BE2C (cell line): ENCODE results near the gene CFAP65.

Source experiments
- DNase-seq: peaks from one replicate; pipeline ENCODE4 v3.0.0-alpha.2; 2020
- H3K27me3 ChIP-seq: fragments of 250-450 bp; sonication (Bioruptor Pico); 2 replicates; pipeline ENCODE4 v1.5.1; 2020; ENCODE audit warnings: mild to moderate bottlenecking
- H3K36me3 ChIP-seq: fragments of 250-450 bp; sonication (Bioruptor Pico); 2 replicates; pipeline ENCODE4 v1.5.1; 2020; ENCODE audit warnings: mild to moderate bottlenecking
- H3K4me1 ChIP-seq: fragments of 250-450 bp; sonication (Bioruptor Pico); 2 replicates; pipeline ENCODE4 v1.5.1; 2020
- H3K4me3 ChIP-seq: 2 replicates; pipeline ENCODE4 v1.5.1; 2011; ENCODE audit warnings: low read depth, low read length
- H3K9me3 ChIP-seq: fragments of 250-450 bp; sonication (Bioruptor Pico); 2 replicates; pipeline ENCODE4 v1.5.1; 2020
- TF ChIP-seq, protein P1 (sequence below): IDR thresholded peaks from 2 replicates; pipeline ENCODE4 v1.5.1; 2012; ENCODE audit warnings: mild to moderate bottlenecking, low read depth, low read length

Gene CFAP65

DNA sequence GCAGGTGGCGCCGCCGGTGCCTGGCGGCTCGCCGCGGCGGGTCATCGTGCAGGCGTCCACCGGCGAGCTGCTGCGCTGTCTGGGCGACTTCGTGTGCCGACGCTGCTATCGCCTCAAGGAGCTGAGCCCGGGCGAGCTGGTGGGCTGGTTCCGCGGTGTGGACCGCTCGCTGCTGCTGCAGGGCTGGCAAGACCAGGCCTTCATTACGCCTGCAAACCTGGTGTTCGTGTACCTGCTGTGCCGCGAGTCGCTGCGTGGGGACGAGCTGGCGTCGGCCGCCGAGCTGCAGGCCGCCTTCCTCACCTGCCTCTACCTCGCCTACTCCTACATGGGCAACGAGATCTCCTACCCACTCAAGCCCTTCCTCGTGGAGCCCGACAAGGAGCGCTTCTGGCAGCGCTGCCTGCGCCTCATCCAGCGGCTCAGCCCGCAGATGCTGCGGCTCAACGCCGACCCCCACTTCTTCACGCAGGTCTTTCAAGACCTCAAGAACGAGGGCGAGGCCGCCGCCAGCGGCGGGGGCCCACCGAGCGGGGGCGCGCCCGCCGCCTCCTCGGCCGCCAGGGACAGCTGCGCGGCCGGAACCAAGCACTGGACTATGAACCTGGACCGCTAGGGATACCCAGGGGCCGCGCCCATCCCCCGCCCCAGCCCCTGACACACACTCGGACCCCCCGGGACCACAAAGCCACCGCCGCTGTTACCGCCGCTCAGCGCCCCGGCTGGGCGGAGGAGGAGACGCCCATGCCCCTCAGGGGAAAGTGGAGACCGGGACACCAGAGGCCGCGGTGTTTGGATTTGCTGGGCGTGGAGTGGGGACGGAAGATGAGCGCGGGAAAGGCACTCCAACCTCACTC is 80.8 kb downstream of the CFAP65 start:
- Histone ChIP-seq H3K27me3 (no peaks in the 10 kb centered on the region), H3K36me3 (peaks cover 7% of the 10 kb centered on the region; the same call in 1 of the 2 replicates), H3K9me3 (no peaks in the 10 kb centered on the region), H3K4me3 (peak overlapping the region; percentile 72), H3K4me1 (peaks cover 7% of the 10 kb centered on the region)
- peak; percentile 54 for DNase-seq
- TF ChIP-seq, protein P1, sequence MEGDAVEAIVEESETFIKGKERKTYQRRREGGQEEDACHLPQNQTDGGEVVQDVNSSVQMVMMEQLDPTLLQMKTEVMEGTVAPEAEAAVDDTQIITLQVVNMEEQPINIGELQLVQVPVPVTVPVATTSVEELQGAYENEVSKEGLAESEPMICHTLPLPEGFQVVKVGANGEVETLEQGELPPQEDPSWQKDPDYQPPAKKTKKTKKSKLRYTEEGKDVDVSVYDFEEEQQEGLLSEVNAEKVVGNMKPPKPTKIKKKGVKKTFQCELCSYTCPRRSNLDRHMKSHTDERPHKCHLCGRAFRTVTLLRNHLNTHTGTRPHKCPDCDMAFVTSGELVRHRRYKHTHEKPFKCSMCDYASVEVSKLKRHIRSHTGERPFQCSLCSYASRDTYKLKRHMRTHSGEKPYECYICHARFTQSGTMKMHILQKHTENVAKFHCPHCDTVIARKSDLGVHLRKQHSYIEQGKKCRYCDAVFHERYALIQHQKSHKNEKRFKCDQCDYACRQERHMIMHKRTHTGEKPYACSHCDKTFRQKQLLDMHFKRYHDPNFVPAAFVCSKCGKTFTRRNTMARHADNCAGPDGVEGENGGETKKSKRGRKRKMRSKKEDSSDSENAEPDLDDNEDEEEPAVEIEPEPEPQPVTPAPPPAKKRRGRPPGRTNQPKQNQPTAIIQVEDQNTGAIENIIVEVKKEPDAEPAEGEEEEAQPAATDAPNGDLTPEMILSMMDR: no peak

DNA sequence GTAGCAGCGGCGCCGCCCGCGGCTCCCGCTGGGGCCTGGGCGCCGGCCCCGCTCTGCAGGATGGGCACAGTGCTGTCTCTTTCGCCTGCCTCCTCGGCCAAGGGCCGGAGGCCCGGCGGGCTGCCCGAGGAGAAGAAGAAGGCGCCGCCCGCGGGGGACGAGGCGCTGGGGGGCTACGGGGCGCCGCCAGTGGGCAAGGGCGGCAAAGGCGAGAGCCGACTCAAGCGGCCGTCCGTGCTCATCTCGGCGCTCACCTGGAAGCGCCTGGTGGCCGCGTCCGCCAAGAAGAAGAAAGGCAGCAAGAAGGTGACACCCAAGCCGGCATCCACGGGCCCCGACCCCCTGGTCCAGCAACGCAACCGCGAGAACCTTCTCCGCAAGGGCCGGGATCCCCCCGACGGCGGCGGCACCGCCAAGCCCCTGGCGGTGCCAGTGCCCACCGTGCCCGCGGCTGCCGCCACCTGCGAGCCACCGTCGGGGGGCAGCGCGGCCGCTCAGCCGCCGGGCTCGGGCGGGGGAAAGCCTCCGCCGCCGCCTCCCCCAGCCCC is 81.5 kb downstream of the CFAP65 start:
- Histone ChIP-seq H3K27me3 (no peaks in the 10 kb centered on the region), H3K36me3 (peaks cover 7% of the 10 kb centered on the region; the same call in 1 of the 2 replicates), H3K4me1 (peaks cover 14% of the 10 kb centered on the region), H3K9me3 (no peaks in the 10 kb centered on the region), H3K4me3 (peak overlapping the region; percentile 72)
- TF ChIP-seq, protein P1: no peak
- no peak for DNase-seq

DNA sequence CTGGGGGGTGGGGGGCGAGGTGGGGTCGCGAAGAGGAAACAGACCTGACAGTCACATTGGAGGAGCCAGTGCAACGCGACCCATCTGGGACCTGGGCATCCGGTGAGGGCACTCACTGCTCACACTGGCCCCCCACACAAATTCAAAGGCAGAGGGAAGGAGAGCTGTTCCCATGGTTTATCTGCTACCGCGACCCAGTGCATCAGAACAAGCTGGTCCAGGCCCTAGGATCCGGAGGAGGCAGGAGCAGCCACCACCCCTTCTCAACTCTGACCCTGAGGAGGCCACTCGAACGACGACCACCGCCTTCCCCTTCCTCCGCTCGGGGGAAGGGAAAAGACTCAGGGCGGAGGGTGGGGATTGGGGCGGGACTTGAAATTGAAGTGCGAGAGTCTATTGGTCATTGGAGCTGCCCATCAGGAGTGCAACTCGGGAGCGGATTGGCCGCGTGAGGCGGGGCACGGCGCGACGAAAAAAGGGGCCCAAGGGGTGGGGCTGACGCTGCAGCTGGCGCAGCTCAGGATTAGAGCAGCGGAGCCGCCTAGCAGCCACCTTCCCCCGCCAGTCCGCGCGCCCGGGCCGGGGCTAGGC is 82.1 kb downstream of the CFAP65 start, which contains the start of gene CDK5R2:
TSS of gene CDK5R2 (plus strand) at position 526 of the 591 bp plus-strand sequence. CDS start 155 bp downstream, outside the sequence.
- peak; percentile 98 for DNase-seq
- Histone ChIP-seq H3K4me3 (peak within 1 kb of the TSS; percentile 72), H3K4me1 (peaks cover 9% of the 10 kb centered on the region), H3K9me3 (no peaks in the 10 kb centered on the region), H3K36me3 (peaks cover 3% of the 10 kb centered on the region; the same call in 1 of the 2 replicates), H3K27me3 (no peaks in the 10 kb centered on the region)
- TF ChIP-seq, protein P1: no peak

DNA sequence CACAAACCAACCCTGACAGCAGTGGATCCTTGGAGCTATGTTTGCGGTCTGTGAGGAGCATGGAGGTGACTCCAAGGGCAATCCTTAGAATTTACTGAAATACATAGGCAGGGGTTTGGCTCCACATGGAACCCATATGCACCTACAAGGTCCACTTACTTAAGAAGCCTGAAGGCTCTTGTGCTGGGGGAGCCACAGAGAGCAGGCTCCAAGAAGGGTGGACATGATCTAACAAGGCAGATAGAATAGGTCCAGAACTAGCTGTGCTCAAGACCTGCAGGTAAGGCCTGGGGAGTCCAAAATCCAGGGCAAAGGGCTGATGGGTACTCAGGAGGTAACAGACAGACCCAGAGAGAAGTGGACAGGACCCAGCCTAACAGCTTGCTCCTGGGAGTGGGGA is 83.0 kb downstream of the CFAP65 start:
- TF ChIP-seq, protein P1: no peak
- no peaks in the 10 kb centered on the region for H3K27me3 ChIP-seq
- H3K36me3 ChIP-seq: peaks cover 3% of the 10 kb centered on the region; the same call in 1 of the 2 replicates
- no peak for DNase-seq
- H3K4me3 ChIP-seq: peak overlapping the region; percentile 72; the same call in 1 of the 2 replicates
- H3K4me1 ChIP-seq: peaks cover 8% of the 10 kb centered on the region
- H3K9me3 ChIP-seq: no peaks in the 10 kb centered on the region

DNA sequence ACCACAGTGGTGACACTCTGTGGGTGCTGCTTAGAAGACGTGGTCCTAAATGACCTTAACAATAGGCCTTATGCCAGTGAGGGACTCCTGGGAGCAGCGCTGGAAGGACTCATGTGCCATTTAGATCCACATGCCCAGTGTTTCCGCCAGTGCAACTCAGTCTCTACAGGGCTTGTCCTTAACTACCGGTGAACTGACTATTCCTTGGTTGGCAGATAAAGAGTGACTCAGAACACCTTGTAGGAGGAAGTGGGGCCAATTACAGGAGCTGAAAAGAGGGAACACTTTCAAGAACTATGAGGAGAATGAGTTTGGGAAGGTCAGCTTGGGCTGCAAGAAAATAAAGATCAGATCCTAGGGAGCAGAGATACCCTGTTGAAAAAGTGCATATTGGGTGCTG is 83.6 kb downstream of the CFAP65 start:
- no peaks in the 10 kb centered on the region for H3K27me3 ChIP-seq
- H3K36me3 ChIP-seq: peaks cover 1% of the 10 kb centered on the region; the same call in 1 of the 2 replicates
- H3K4me1 ChIP-seq: peaks cover 8% of the 10 kb centered on the region
- TF ChIP-seq, protein P1: no peak
- H3K4me3 ChIP-seq: no peak overlapping the region
- H3K9me3 ChIP-seq: no peaks in the 10 kb centered on the region
- no peak for DNase-seq
